Measurements from ENCODE around the gene MYH9. TPM values are rescaled to one million over a fixed set of nuclear protein-coding genes. Genes with fewer than 3 reads are reported as not detected.

Gene MYH9
- total and polyA plus RNA-seq, 4 donors: 184 to 667 (median 332) TPM

DNA sequence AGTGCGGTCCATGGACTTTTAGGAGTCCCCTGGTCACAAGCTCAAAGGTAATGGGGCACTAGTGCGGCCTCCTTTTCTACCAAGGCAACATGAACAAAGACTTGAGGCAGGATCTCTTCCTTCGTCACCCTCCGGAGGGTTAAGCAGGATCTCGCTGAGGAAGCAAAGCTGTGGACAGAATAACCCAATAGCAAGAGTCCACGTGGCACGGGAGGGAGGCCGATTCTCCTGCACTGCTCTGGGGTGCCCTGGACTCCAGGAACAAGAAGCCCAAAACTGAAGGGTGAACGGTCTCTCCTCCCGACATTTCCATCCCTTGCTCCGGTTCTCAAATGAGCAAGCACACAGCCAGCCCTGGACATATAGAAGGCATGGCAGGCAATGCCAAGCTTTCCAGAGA lies 20.7 kb downstream of the MYH9 start:
- ATAC-seq (ENCODE audit: insufficient read depth, low FRiP score): no peak
- H3K9ac ChIP-seq (ENCODE audit: insufficient read depth in 1 of 2, low read length in 2 of 2): no peak overlapping the region
- no peak for DNase-seq
- H3K27ac ChIP-seq (ENCODE audit: low read depth in 1 of 2, low read length in 1 of 2): peak overlapping the region; percentile 78 to 87
- no peaks in the 10 kb centered on the region for H3K9me3 ChIP-seq (ENCODE audit: control insufficient read depth in 4 of 4, insufficient read depth in 3 of 4, low read length in 3 of 4)
- peaks cover 33 to 75% (median 64%) of the 10 kb centered on the region in 5 donors for H3K4me1 ChIP-seq (ENCODE audit: control insufficient read depth in 5 of 5, insufficient read depth in 5 of 5, low read length in 5 of 5)
- no peaks in the 10 kb centered on the region for H3K27me3 ChIP-seq (ENCODE audit: control insufficient read depth in 3 of 3, insufficient read depth in 3 of 3, low read length in 2 of 3)
- H3K4me3 ChIP-seq: no peak overlapping the region
- H3K36me3 ChIP-seq (ENCODE audit: control insufficient read depth in 4 of 4, insufficient read depth in 4 of 4, low read length in 4 of 4): peaks cover 0 to 3% (median 0%) of the 10 kb centered on the region in 4 donors
- WGBS, 2 donors: 49 to 67% methylated on average over 11 of the region's 11 CpGs
- TF ChIP-seq, protein P1, sequence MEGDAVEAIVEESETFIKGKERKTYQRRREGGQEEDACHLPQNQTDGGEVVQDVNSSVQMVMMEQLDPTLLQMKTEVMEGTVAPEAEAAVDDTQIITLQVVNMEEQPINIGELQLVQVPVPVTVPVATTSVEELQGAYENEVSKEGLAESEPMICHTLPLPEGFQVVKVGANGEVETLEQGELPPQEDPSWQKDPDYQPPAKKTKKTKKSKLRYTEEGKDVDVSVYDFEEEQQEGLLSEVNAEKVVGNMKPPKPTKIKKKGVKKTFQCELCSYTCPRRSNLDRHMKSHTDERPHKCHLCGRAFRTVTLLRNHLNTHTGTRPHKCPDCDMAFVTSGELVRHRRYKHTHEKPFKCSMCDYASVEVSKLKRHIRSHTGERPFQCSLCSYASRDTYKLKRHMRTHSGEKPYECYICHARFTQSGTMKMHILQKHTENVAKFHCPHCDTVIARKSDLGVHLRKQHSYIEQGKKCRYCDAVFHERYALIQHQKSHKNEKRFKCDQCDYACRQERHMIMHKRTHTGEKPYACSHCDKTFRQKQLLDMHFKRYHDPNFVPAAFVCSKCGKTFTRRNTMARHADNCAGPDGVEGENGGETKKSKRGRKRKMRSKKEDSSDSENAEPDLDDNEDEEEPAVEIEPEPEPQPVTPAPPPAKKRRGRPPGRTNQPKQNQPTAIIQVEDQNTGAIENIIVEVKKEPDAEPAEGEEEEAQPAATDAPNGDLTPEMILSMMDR (IDR thresholded peaks at IDR 0.05; ENCODE audit: control extremely low read depth, extremely low read depth): no peak

DNA sequence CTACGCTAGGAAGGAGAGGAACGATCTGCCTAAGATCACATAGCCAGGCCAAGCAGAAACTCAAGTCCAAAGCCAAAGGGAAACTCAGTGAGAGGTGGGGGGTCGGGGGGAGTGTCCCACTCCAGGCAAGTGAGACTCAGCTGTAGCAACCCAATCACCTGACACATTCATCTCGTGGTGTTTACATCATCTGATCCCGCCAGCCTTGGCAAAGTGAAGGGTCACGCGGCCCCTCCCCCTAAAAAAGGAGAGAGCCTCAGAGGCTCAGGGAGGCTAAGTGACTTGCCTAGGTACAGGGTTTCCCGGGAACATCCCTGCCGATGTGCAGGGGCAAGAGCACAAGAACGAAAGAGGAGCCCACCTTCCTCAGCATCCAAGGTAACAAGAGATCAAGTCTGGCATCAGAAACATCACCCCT lies 21.5 kb downstream of the MYH9 start:
- H3K9me3 ChIP-seq (ENCODE audit: control insufficient read depth in 4 of 4, insufficient read depth in 3 of 4, low read length in 3 of 4): no peaks in the 10 kb centered on the region
- DNase-seq (peak in 2 of 3 donors; percentile 28 to 47), ATAC-seq (ENCODE audit: insufficient read depth, low FRiP score) (no peak)
- H3K9ac ChIP-seq (ENCODE audit: insufficient read depth in 1 of 2, low read length in 2 of 2): peak overlapping the region in 1 of 2 donors; percentile 7
- peaks cover 0 to 3% (median 0%) of the 10 kb centered on the region in 4 donors for H3K36me3 ChIP-seq (ENCODE audit: control insufficient read depth in 4 of 4, insufficient read depth in 4 of 4, low read length in 4 of 4)
- TF ChIP-seq, protein P1 (IDR thresholded peaks at IDR 0.05; ENCODE audit: control extremely low read depth, extremely low read depth): no peak
- no peak overlapping the region for H3K4me3 ChIP-seq
- H3K4me1 ChIP-seq (ENCODE audit: control insufficient read depth in 5 of 5, insufficient read depth in 5 of 5, low read length in 5 of 5): peaks cover 31 to 77% (median 66%) of the 10 kb centered on the region in 5 donors
- WGBS, 2 donors: 40 to 51% methylated on average over 10 of the region's 10 CpGs
- H3K27ac ChIP-seq (ENCODE audit: low read depth in 1 of 2, low read length in 1 of 2): peak overlapping the region; percentile 78 to 87
- H3K27me3 ChIP-seq (ENCODE audit: control insufficient read depth in 3 of 3, insufficient read depth in 3 of 3, low read length in 2 of 3): no peaks in the 10 kb centered on the region

DNA sequence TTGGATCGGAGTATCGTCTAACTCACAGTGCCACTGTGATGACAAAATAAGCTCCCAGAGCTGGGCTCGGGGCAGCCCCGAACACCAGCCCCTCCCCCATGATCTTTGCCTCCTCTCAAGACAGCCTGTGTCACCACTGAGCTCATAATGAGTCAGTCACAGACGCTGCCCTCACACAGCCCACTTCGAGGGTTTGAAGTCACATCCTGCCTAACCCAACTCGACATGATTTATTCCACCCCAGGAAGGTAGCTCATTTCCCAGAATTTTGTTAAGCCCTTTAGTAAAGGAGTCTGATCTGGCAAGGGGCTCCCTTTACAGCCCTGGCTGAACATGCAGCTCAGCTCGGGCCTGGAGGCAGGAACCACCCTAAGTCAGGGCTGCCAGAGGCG lies 22.8 kb downstream of the MYH9 start:
- 18 to 19% methylated on average over 9 of the region's 9 CpGs for WGBS, 2 donors
- ATAC-seq (ENCODE audit: insufficient read depth, low FRiP score): peak; percentile 49
- no peak overlapping the region for H3K9ac ChIP-seq (ENCODE audit: insufficient read depth in 1 of 2, low read length in 2 of 2)
- H3K27me3 ChIP-seq (ENCODE audit: control insufficient read depth in 3 of 3, insufficient read depth in 3 of 3, low read length in 2 of 3): no peaks in the 10 kb centered on the region
- H3K36me3 ChIP-seq (ENCODE audit: control insufficient read depth in 4 of 4, insufficient read depth in 4 of 4, low read length in 4 of 4): peaks cover 0 to 8% (median 0%) of the 10 kb centered on the region in 4 donors
- H3K9me3 ChIP-seq (ENCODE audit: control insufficient read depth in 4 of 4, insufficient read depth in 3 of 4, low read length in 3 of 4): no peaks in the 10 kb centered on the region
- H3K27ac ChIP-seq (ENCODE audit: low read depth in 1 of 2, low read length in 1 of 2): peak overlapping the region; percentile 74 to 87
- H3K4me1 ChIP-seq (ENCODE audit: control insufficient read depth in 5 of 5, insufficient read depth in 5 of 5, low read length in 5 of 5): peaks cover 27 to 75% (median 67%) of the 10 kb centered on the region in 5 donors
- H3K4me3 ChIP-seq: no peak overlapping the region
- peak in 2 of 3 donors; percentile 55 to 68 for DNase-seq
- TF ChIP-seq, protein P1 (IDR thresholded peaks at IDR 0.05; ENCODE audit: control extremely low read depth, extremely low read depth): no peak

All from lung (tissue), 12 donors.